Metanephros (tissue), 2 donors: Measurements from ENCODE around the gene MRTFB. TPM values are rescaled to one million over a fixed set of nuclear protein-coding genes. Genes with fewer than 3 reads are reported as not detected.

Source experiments
- small RNA-seq: library from RNA; depleted of rRNA; stranded (forward); fragments of <200 nt; gene quantifications from one replicate; pipeline ENCODE3, GENCODE V24; 2014; ENCODE audit warnings: low replicate concordance
- total RNA-seq: library from RNA; depleted of rRNA; stranded (reverse); fragments of >200 nt; gene quantifications from one replicate; pipeline ENCODE4 v1.2.3, GENCODE V29; 2014

The MRTFB gene
- 32.8 TPM for total RNA-seq

DNA sequence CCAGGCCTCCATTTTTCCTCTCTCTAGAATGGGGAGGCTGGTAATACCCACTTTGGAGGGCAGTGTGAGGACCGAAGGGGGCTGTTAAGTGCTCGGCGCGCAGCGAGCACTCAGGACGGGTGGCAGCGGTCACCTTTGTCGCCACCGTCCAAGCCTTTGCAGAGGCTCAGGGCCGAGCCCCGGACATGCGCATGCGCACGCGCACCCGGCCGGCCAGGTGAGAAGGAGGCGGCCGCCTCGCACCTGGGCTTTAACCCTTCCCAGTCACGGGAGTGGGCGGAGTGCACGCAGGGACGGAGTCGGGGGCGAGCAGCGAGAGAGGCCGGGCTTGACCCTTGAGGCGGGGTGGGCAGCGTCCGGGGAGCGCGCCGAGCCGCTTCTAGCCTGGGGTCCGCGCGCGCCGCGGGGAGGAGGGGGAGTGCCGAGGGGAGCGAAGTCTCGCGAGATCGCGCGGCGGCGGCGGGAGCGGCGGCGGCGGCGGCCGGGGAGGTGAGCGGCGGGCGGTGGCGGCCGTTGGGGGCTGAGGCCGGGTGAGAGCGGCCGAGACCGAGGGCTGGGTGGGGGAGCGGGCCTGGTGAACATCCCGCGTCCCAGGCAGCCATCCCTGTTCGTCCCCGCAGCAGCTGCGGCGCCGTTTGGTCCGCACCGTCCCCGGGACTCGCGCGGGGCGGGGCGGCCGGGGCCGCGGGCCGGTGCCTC, at the start of gene MRTFB:
Gene MRTFB, plus strand, starts transcription at position 443 of the 699 bp plus-strand sequence. CDS start 69,288 bp downstream, outside the sequence.

Small RNA genes lying within 50 kb of the gene (small RNA-seq; reads per million reads assigned to genes)
- gene MIR193B (8.8 reads per million, percentile 94 among the genes with 10 or more reads in this experiment), gene MIR365A (0.09 reads per million), gene RF00019 (not detected)

Other genes with a start within 250 kb of the MRTFB start
- gene ERCC4, start 151.2 kb upstream of the MRTFB start, total RNA-seq: 10.3 TPM